ENCODE results near the gene IGFBP1. TPM values are rescaled to one million over a fixed set of nuclear protein-coding genes. Genes with fewer than 3 reads are reported as not detected.

IGFBP1 gene
- total RNA-seq, 4 donors from 2014 or later = not detected

- ATAC-seq = no peak
- TF ChIP-seq POLR2A (IDR thresholded peaks at IDR 0.05) (no peak), POLR2AphosphoS5 (IDR thresholded peaks at IDR 0.05) (no peak)
- H3K4me3 ChIP-seq = no peak within 1 kb of the TSS
- H3K27ac ChIP-seq = no peak within 1 kb of the TSS
- H3K4me1 ChIP-seq = no peaks in the 10 kb centered on the region
- peaks cover 0 to 12% (median 0%) of the 10 kb centered on the region in 3 donors for H3K9me3 ChIP-seq
- WGBS, 2 donors (ENCODE audit: low coverage in 1 of 2) = 78 to 100% methylated on average over 1 to 3 of the region's 7 CpGs
- no peaks in the 10 kb centered on the region for H3K36me3 ChIP-seq
- H3K27me3 ChIP-seq = peaks cover 2% of the 10 kb centered on the region
Observed at GRCh38 chr7:45873035-45873354, 15.3 kb upstream of the IGFBP1 start, which contains the start of gene CCDC201. Gene CCDC201 (minus strand): TSS chr7:45873082. CDS start chr7:45873007, 75 bp downstream.

DNA sequence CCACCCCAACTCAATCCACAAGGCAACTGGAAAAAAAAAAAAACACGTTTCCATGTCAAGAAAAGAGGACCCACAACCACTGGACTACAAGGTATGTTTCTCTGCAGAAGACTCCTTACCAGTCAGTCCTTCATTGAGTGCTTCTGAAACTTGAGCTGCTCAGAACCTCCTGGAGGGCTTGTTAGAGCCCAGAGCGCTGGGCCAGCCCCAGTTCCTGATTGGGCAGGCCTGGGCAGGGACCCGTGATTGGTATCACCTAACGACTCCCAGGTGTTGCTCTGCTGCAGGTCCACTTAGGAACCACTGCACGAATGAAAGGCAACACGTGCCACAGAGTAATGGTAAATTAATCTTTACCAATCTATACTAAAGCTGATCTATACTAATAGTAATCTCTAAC, 14.9 kb upstream of the IGFBP1 start:
- TF ChIP-seq EP300 (IDR thresholded peaks at IDR 0.05) (no peak), POLR2AphosphoS5 (IDR thresholded peaks at IDR 0.05) (no peak), CTCF (IDR thresholded peaks at IDR 0.05) (no peak), POLR2A (IDR thresholded peaks at IDR 0.05) (no peak)
- ATAC-seq = no peak
- Histone ChIP-seq H3K36me3 (no peaks in the 10 kb centered on the region), H3K9me3 (peaks cover 0 to 12% (median 0%) of the 10 kb centered on the region in 3 donors), H3K4me1 (no peaks in the 10 kb centered on the region), H3K4me3 (no peak overlapping the region), H3K27me3 (no peaks in the 10 kb centered on the region), H3K27ac (no peak overlapping the region)
- WGBS, 2 donors (ENCODE audit: low coverage in 1 of 2) = 40 to 54% methylated on average over 1 to 5 of the region's 6 CpGs

DNA sequence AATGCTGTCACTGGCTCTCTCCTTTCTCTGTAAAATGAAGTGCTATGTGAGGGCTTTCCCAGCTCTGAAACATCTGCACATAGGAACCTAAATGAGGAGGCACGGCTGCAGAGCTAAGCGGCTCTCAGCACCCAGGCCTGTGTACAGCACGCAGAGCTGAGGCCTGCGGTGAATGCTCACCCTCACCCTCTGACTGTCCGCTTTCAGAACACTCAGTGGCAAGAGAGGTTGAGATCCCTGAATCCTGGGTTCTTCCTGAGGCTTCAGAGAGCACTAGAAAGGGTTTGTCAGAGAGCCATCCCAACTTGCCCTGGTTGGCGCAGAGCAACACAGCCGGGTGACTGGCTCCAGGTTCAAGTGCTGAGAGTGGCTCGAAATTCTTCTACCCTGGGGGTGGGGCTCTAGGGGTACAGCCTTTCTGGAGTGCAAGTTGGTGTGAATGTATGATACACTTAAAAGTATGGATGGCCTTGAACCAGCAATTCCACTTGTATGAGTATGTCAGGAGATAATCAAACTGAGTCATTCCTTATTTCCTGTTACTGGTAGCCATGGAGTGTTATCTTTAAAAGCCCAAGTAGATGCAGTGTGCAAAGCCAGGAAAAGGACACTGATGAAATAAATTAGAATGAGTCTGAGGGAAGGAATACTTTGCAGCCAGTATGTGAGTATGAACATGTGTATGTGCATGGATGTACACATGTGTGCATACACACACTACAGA, 13.7 kb upstream of the IGFBP1 start:
- Histone ChIP-seq H3K4me3 (no peak overlapping the region), H3K27me3 (no peaks in the 10 kb centered on the region), H3K4me1 (no peaks in the 10 kb centered on the region), H3K27ac (no peak overlapping the region), H3K36me3 (no peaks in the 10 kb centered on the region), H3K9me3 (peaks cover 0 to 19% (median 0%) of the 10 kb centered on the region in 3 donors)
- WGBS, 2 donors (ENCODE audit: low coverage in 1 of 2) = 93 to 100% methylated on average over 3 of the region's 8 CpGs
- no peak for ATAC-seq
- TF ChIP-seq CTCF (IDR thresholded peaks at IDR 0.05) (no peak), POLR2AphosphoS5 (IDR thresholded peaks at IDR 0.05) (no peak), POLR2A (IDR thresholded peaks at IDR 0.05) (no peak), EP300 (IDR thresholded peaks at IDR 0.05) (no peak)

GRCh38 chr7:45876519-45876918, 11.8 kb upstream of the IGFBP1 start:
- Histone ChIP-seq H3K4me1 (no peaks in the 10 kb centered on the region), H3K27me3 (peaks cover 2% of the 10 kb centered on the region), H3K36me3 (no peaks in the 10 kb centered on the region), H3K9me3 (peaks cover 0 to 19% (median 0%) of the 10 kb centered on the region in 3 donors), H3K4me3 (no peak overlapping the region), H3K27ac (no peak overlapping the region)
- no peak for TF ChIP-seq EP300 (IDR thresholded peaks at IDR 0.05)
- TF ChIP-seq CTCF (IDR thresholded peaks at IDR 0.05) = no peak
- TF ChIP-seq POLR2AphosphoS5 (IDR thresholded peaks at IDR 0.05) = no peak
- TF ChIP-seq POLR2A (IDR thresholded peaks at IDR 0.05) = no peak
- no peak for ATAC-seq
- WGBS, 2 donors (ENCODE audit: low coverage in 1 of 2) = 100% methylated on average over 1 of the region's 2 CpGs; no CpG with 5 or more reads in 1 of the 2 donors

- H3K9me3 ChIP-seq = peaks cover 0 to 19% (median 0%) of the 10 kb centered on the region in 3 donors
- no peaks in the 10 kb centered on the region for H3K36me3 ChIP-seq
- H3K27me3 ChIP-seq = peaks cover 4% of the 10 kb centered on the region
- ATAC-seq = no peak
- H3K4me1 ChIP-seq = no peaks in the 10 kb centered on the region
- no peak overlapping the region for H3K27ac ChIP-seq
- TF ChIP-seq POLR2A (IDR thresholded peaks at IDR 0.05) (no peak), POLR2AphosphoS5 (IDR thresholded peaks at IDR 0.05) (no peak), EP300 (IDR thresholded peaks at IDR 0.05) (no peak), CTCF (IDR thresholded peaks at IDR 0.05) (no peak)
- 0 to 37% methylated on average over 1 to 2 of the region's 3 CpGs for WGBS, 2 donors (ENCODE audit: low coverage in 1 of 2)
- H3K4me3 ChIP-seq = no peak overlapping the region
Observed at GRCh38 chr7:45878457-45879144, 9.7 kb upstream of the IGFBP1 start.
